GM21526 (cell line): ENCODE measurements around the gene PPP6R3.

Experiments
- ATAC-seq: cut with Tn5 transposase; IDR thresholded peaks from one replicate; pipeline ENCODE4 v1.9.1; 2021; ENCODE audit warnings: moderate library complexity; ENCODE audit not compliant: unreplicated experiment, low FRiP score

PPP6R3 gene

GRCh38 chr11:68460741-68461574 is at the start of gene PPP6R3:
TSS of gene PPP6R3 (plus strand) at chr11:68460752. CDS start at chr11:68537665, 76,913 bp downstream.
- ATAC-seq, result peak; percentile 10

GRCh38 chr11:68411501-68411991 is 49.0 kb upstream of the PPP6R3 start:
- no peak for ATAC-seq

- ATAC-seq, result no peak
Observed at GRCh38 chr11:68412593-68413475, 47.7 kb upstream of the PPP6R3 start.

- no peak for ATAC-seq
Observed at GRCh38 chr11:68413591-68413999, 47.0 kb upstream of the PPP6R3 start.

- no peak for ATAC-seq
Observed at GRCh38 chr11:68414496-68415221, 45.9 kb upstream of the PPP6R3 start.

- no peak for ATAC-seq
Observed at GRCh38 chr11:68416070-68416578, 44.4 kb upstream of the PPP6R3 start.

- ATAC-seq, result no peak
Observed at GRCh38 chr11:68418648-68419047, 41.9 kb upstream of the PPP6R3 start.

GRCh38 chr11:68420171-68420570 is 40.4 kb upstream of the PPP6R3 start:
- no peak for ATAC-seq

- no peak for ATAC-seq
Observed at GRCh38 chr11:68423481-68423880, 37.1 kb upstream of the PPP6R3 start.

- no peak for ATAC-seq
Observed at GRCh38 chr11:68424101-68424632, 36.4 kb upstream of the PPP6R3 start.

GRCh38 chr11:68424981-68425865 is 35.3 kb upstream of the PPP6R3 start:
- ATAC-seq, result no peak

GRCh38 chr11:68425866-68426380 is 34.6 kb upstream of the PPP6R3 start:
- ATAC-seq, result no peak

GRCh38 chr11:68429661-68430060 is 30.9 kb upstream of the PPP6R3 start:
- ATAC-seq, result no peak

GRCh38 chr11:68430384-68430783 is 30.2 kb upstream of the PPP6R3 start:
- no peak for ATAC-seq

GRCh38 chr11:68430801-68431200 is 29.8 kb upstream of the PPP6R3 start:
- ATAC-seq, result no peak

- ATAC-seq, result no peak
Observed at GRCh38 chr11:68431984-68432645, 28.4 kb upstream of the PPP6R3 start.

GRCh38 chr11:68432874-68433273 is 27.7 kb upstream of the PPP6R3 start:
- ATAC-seq, result no peak

- ATAC-seq, result no peak
Observed at GRCh38 chr11:68433541-68433940, 27.0 kb upstream of the PPP6R3 start.
